H9 (cell line): ENCODE results near the gene APC. TPM values are rescaled to one million over a fixed set of nuclear protein-coding genes. Genes with fewer than 3 reads are reported as not detected.

Source experiments
- DNase-seq: peaks from one replicate; pipeline ENCODE4 v3.0.0-alpha.2; 2017
- H2AFZ ChIP-seq: one replicate; pipeline ENCODE4 v1.6.1; 2013; ENCODE audit warnings: mild to moderate bottlenecking, low read length, control low read depth, moderate library complexity
- H2AK5ac ChIP-seq: 2 replicates; pipeline ENCODE4 v1.6.1; 2013; ENCODE audit warnings: low read length, control low read depth, mixed read lengths; ENCODE audit not compliant: insufficient read length
- H2BK120ac ChIP-seq: one replicate; pipeline ENCODE4 v1.6.1; 2013; ENCODE audit warnings: low read depth, mild to moderate bottlenecking, low read length, control low read depth, inconsistent platforms; ENCODE audit not compliant: poor library complexity, severe bottlenecking
- H2BK12ac ChIP-seq: 2 replicates; pipeline ENCODE4 v1.6.1; 2013; ENCODE audit warnings: low read length, control low read depth, mixed read lengths, low read depth; ENCODE audit not compliant: insufficient read length
- H2BK15ac ChIP-seq: 2 replicates; pipeline ENCODE4 v1.6.1; 2013; ENCODE audit warnings: low read depth, low read length, control low read depth
- H2BK20ac ChIP-seq: one replicate; pipeline ENCODE4 v1.6.1; 2013; ENCODE audit warnings: low read depth, mild to moderate bottlenecking, low read length, control low read depth, inconsistent platforms; ENCODE audit not compliant: poor library complexity, severe bottlenecking
- H2BK5ac ChIP-seq: 2 replicates; pipeline ENCODE4 v1.6.1; 2013; ENCODE audit warnings: low read length, control low read depth, mixed read lengths; ENCODE audit not compliant: insufficient read length
- H3K14ac ChIP-seq: 2 replicates; pipeline ENCODE4 v1.6.1; 2013; ENCODE audit warnings: low read length, control low read depth; ENCODE audit not compliant: insufficient read depth
- H3K18ac ChIP-seq: 2 replicates; pipeline ENCODE4 v1.6.1; 2013; ENCODE audit warnings: low read depth, mild to moderate bottlenecking, mixed read lengths, low read length, control low read depth; ENCODE audit not compliant: insufficient read length
- H3K23ac ChIP-seq: 2 replicates; pipeline ENCODE4 v1.6.1; 2013; ENCODE audit warnings: low read length, control low read depth, mixed read lengths, low read depth; ENCODE audit not compliant: insufficient read length
- H3K23me2 ChIP-seq: 2 replicates; pipeline ENCODE4 v1.6.1; 2013; ENCODE audit warnings: low read depth, mild to moderate bottlenecking, mixed read lengths, low read length, control low read depth; ENCODE audit not compliant: insufficient read length, poor library complexity, severe bottlenecking
- H3K27ac ChIP-seq: 2 replicates; pipeline ENCODE4 v1.5.1; 2013; ENCODE audit warnings: low read length, control low read depth, mixed read lengths, low read depth; ENCODE audit not compliant: insufficient read length
- H3K27me3 ChIP-seq: 2 replicates; pipeline ENCODE4 v1.6.1; 2013; ENCODE audit warnings: low read length, control low read depth, inconsistent platforms; ENCODE audit not compliant: insufficient read depth
- H3K4ac ChIP-seq: 2 replicates; pipeline ENCODE4 v1.6.1; 2013; ENCODE audit warnings: low read depth, mild to moderate bottlenecking, control low read depth, inconsistent platforms, low read length, moderate library complexity
- H3K4me1 ChIP-seq: 2 replicates; pipeline ENCODE4 v1.6.1; 2013; ENCODE audit warnings: low read length, control low read depth, inconsistent platforms; ENCODE audit not compliant: insufficient read depth
- H3K4me2 ChIP-seq: 2 replicates; pipeline ENCODE4 v1.6.1; 2013; ENCODE audit warnings: low read length, control low read depth, mixed read lengths; ENCODE audit not compliant: insufficient read length, insufficient read depth
- H3K56ac ChIP-seq: 2 replicates; pipeline ENCODE4 v1.6.1; 2013; ENCODE audit warnings: low read depth, mild to moderate bottlenecking, mixed read lengths, low read length, control low read depth; ENCODE audit not compliant: insufficient read length
- H3K79me1 ChIP-seq: 2 replicates; pipeline ENCODE4 v1.6.1; 2013; ENCODE audit warnings: low read depth, mild to moderate bottlenecking, moderate library complexity, low read length, control low read depth, inconsistent platforms; ENCODE audit not compliant: insufficient read depth, poor library complexity, severe bottlenecking
- H3K79me2 ChIP-seq: 2 replicates; pipeline ENCODE4 v1.6.1; 2013; ENCODE audit warnings: low read length, control low read depth, inconsistent platforms; ENCODE audit not compliant: insufficient read depth
- H3K9ac ChIP-seq: 2 replicates; pipeline ENCODE4 v1.6.1; 2013; ENCODE audit warnings: low read length, control low read depth, mixed read lengths; ENCODE audit not compliant: insufficient read length; ENCODE audit errors: extremely low read depth
- H3K9me3 ChIP-seq: one replicate; pipeline ENCODE4 v1.6.1; 2013; ENCODE audit warnings: low read depth, low read length, inconsistent platforms; ENCODE audit not compliant: control insufficient read depth
- H3T11ph ChIP-seq: one replicate; pipeline ENCODE4 v1.6.1; 2013; ENCODE audit warnings: mild to moderate bottlenecking, low read length, control low read depth, inconsistent platforms
- H4K20me1 ChIP-seq: one replicate; pipeline ENCODE4 v1.6.1; 2013; ENCODE audit not compliant: control insufficient read depth, insufficient read length, insufficient read depth
- H4K5ac ChIP-seq: 2 replicates; pipeline ENCODE4 v1.6.1; 2013; ENCODE audit warnings: low read depth, mild to moderate bottlenecking, mixed read lengths, low read length, control low read depth; ENCODE audit not compliant: insufficient read length
- H4K8ac ChIP-seq: replicated peaks from 2 replicates; pipeline ENCODE4 v1.6.1; 2013; ENCODE audit warnings: low read length, control low read depth, mixed read lengths, low read depth; ENCODE audit not compliant: insufficient read length
- H4K91ac ChIP-seq: 2 replicates; pipeline ENCODE4 v1.6.1; 2013; ENCODE audit warnings: low read depth, mild to moderate bottlenecking, moderate library complexity, mixed read lengths, low read length, control low read depth; ENCODE audit not compliant: insufficient read length
- H3K27ac Mint-ChIP-seq, 3 experiments: 2 replicates in 2 of 3; 3 replicates in 1 of 3; pipeline ENCODE4 v1.8.0; 2020 to 2021; ENCODE audit warnings: mixed read lengths in 3 of 3, mild to moderate bottlenecking in 1 of 3, moderate library complexity in 1 of 3
- H3K27me3 Mint-ChIP-seq: 2 replicates; pipeline ENCODE4 v1.8.0; 2021; ENCODE audit warnings: low read depth, mild to moderate bottlenecking, moderate library complexity, mixed read lengths
- H3K36me3 Mint-ChIP-seq, 3 experiments: 2 replicates in 2 of 3; 3 replicates in 1 of 3; pipeline ENCODE4 v1.8.0; 2020 to 2021; ENCODE audit warnings: low read depth in 3 of 3, mixed read lengths in 3 of 3; ENCODE audit not compliant: insufficient read depth in 1 of 3
- H3K4me1 Mint-ChIP-seq, 2 experiments: 2 replicates each; pipeline ENCODE4 v1.8.0; 2020; ENCODE audit warnings: mixed read lengths in 2 of 2
- H3K4me3 Mint-ChIP-seq, 2 experiments: 2 replicates in 1 of 2; 3 replicates in 1 of 2; pipeline ENCODE4 v1.8.0; 2020 to 2021; ENCODE audit warnings: mild to moderate bottlenecking in 2 of 2, mixed read lengths in 2 of 2, moderate library complexity in 1 of 2
- H3K9me3 Mint-ChIP-seq, 2 experiments: 2 replicates in 1 of 2; 3 replicates in 1 of 2; pipeline ENCODE4 v1.8.0; 2020; ENCODE audit warnings: mild to moderate bottlenecking in 2 of 2, mixed read lengths in 2 of 2, moderate library complexity in 1 of 2
- CTCF ChIP-seq: fragments of 200-600 bp; sonication (generic); conservative IDR thresholded peaks from 3 replicates; pipeline ENCODE4 v1.8.0; 2021; ENCODE audit warnings: antibody characterized with exemption, mild to moderate bottlenecking
- WGBS: extraction: QIAGEN DNeasy Blood & Tissue Kit; methylation state at CpG from one replicate; pipeline ENCODE4 v1.1.7; 2013; ENCODE audit warnings: missing lambda C conversion rate, low lambda C conversion rate, mixed read lengths; ENCODE audit not compliant: insufficient read length; ENCODE audit errors: extremely low coverage; 5-methylcytosine and 5-hydroxymethylcytosine counted together
- total RNA-seq: library from RNA; stranded (reverse); gene quantifications from 2 replicates; pipeline ENCODE4 v1.2.1, GENCODE V29; 2021

The APC gene
- total RNA-seq, 1 experiment from 2014 or later, result 29.3 TPM

GRCh38 chr5:112812549-112812948, 74.9 kb downstream of the APC start:
- H3K27me3 Mint-ChIP-seq, result no peaks in the 10 kb centered on the region
- H3K36me3 Mint-ChIP-seq, result peaks cover 21 to 32% (median 28%) of the 10 kb centered on the region in 3 experiments
- DNase-seq, result no peak
- no peak overlapping the region for H3K14ac ChIP-seq
- H4K20me1 ChIP-seq, result no peaks in the 10 kb centered on the region
- H3K4me2 ChIP-seq, result no peak overlapping the region
- H3K23me2 ChIP-seq, result no peaks in the 10 kb centered on the region
- H3K56ac ChIP-seq, result no peak overlapping the region
- TF ChIP-seq CTCF, result no peak
- H3K27ac Mint-ChIP-seq, result peak overlapping the region in 1 of 3 experiments; percentile 30; a peak in 2 of 7 replicates
- H2AK5ac ChIP-seq, result no peak overlapping the region
- H3K9me3 Mint-ChIP-seq, result no peaks in the 10 kb centered on the region
- H3K9ac ChIP-seq, result no peak overlapping the region
- H3K23ac ChIP-seq, result no peak overlapping the region
- H2BK120ac ChIP-seq, result no peak overlapping the region
- no peak overlapping the region for H2BK12ac ChIP-seq
- no peak overlapping the region for H2AFZ ChIP-seq
- no peak overlapping the region for H3T11ph ChIP-seq
- no peak overlapping the region for H4K91ac ChIP-seq
- H3K27ac ChIP-seq, result no peak overlapping the region
- H3K4ac ChIP-seq, result no peak overlapping the region
- no peaks in the 10 kb centered on the region for H3K79me1 ChIP-seq
- H3K4me3 Mint-ChIP-seq, result no peak overlapping the region
- WGBS, result no CpG with 5 or more reads among the region's 1 CpG
- H2BK5ac ChIP-seq, result no peak overlapping the region
- no peaks in the 10 kb centered on the region for H3K9me3 ChIP-seq
- no peaks in the 10 kb centered on the region for H3K79me2 ChIP-seq
- H3K4me1 ChIP-seq, result no peaks in the 10 kb centered on the region
- no peak overlapping the region for H3K18ac ChIP-seq
- H3K27me3 ChIP-seq, result no peaks in the 10 kb centered on the region
- no peak overlapping the region for H2BK20ac ChIP-seq
- no peaks in the 10 kb centered on the region for H3K4me1 Mint-ChIP-seq
- no peak overlapping the region for H2BK15ac ChIP-seq
- H4K8ac ChIP-seq, result no peak overlapping the region
- no peak overlapping the region for H4K5ac ChIP-seq
